Mesendoderm (in vitro differentiated cells): ENCODE data around the gene BEND3.

Experiments used
- DNase-seq: peaks from one replicate; pipeline ENCODE4 v3.0.0; 2013
- H2AK5ac ChIP-seq: 2 replicates; pipeline ENCODE4 v1.6.1; 2013; ENCODE audit warnings: low read length, inconsistent platforms
- H2BK120ac ChIP-seq: 2 replicates; pipeline ENCODE4 v1.6.1; 2013; ENCODE audit warnings: low read depth, mild to moderate bottlenecking, low read length, moderate library complexity, mixed read lengths
- H2BK15ac ChIP-seq: replicated peaks from 2 replicates; pipeline ENCODE4 v1.6.1; 2013; ENCODE audit warnings: low read depth, mild to moderate bottlenecking, moderate library complexity
- H2BK5ac ChIP-seq: 2 replicates; pipeline ENCODE4 v1.6.1; 2013; ENCODE audit warnings: low read length, inconsistent platforms
- H3K18ac ChIP-seq: 2 replicates; pipeline ENCODE4 v1.6.1; 2013; ENCODE audit warnings: mild to moderate bottlenecking, low read length, mixed read lengths
- H3K23ac ChIP-seq: one replicate; pipeline ENCODE4 v1.6.1; 2013; ENCODE audit warnings: low read length
- H3K27ac ChIP-seq: 2 replicates; pipeline ENCODE4 v1.5.1; 2013; ENCODE audit warnings: low read depth, mild to moderate bottlenecking, inconsistent platforms, low read length, moderate library complexity
- H3K27me3 ChIP-seq: 2 replicates; pipeline ENCODE4 v1.6.1; 2013; ENCODE audit warnings: low read length, control low read depth, mild to moderate bottlenecking, inconsistent platforms; ENCODE audit not compliant: insufficient read depth, poor library complexity
- H3K36me3 ChIP-seq: 2 replicates; pipeline ENCODE4 v1.6.1; 2013; ENCODE audit warnings: low read length, inconsistent platforms; ENCODE audit not compliant: control insufficient read depth, insufficient read depth
- H3K4ac ChIP-seq: one replicate; pipeline ENCODE4 v1.6.1; 2013; ENCODE audit warnings: low read depth, mild to moderate bottlenecking, low read length, moderate library complexity
- H3K4me1 ChIP-seq: 2 replicates; pipeline ENCODE4 v1.6.1; 2013; ENCODE audit warnings: low read depth, low read length, inconsistent platforms; ENCODE audit not compliant: control insufficient read depth
- H3K4me2 ChIP-seq: 2 replicates; pipeline ENCODE4 v1.6.1; 2013; ENCODE audit warnings: low read length
- H3K4me3 ChIP-seq: 2 replicates; pipeline ENCODE4 v1.5.1; 2013; ENCODE audit warnings: mild to moderate bottlenecking, low read length
- H3K56ac ChIP-seq: one replicate; pipeline ENCODE4 v1.6.1; 2013; ENCODE audit warnings: low read length
- H3K79me1 ChIP-seq: 2 replicates; pipeline ENCODE4 v1.6.1; 2013; ENCODE audit warnings: low read length, inconsistent platforms
- H3K79me2 ChIP-seq: 2 replicates; pipeline ENCODE4 v1.6.1; 2013; ENCODE audit warnings: mild to moderate bottlenecking, low read length; ENCODE audit not compliant: control insufficient read depth, insufficient read depth
- H3K9ac ChIP-seq: 2 replicates; pipeline ENCODE4 v1.6.1; 2013; ENCODE audit warnings: low read length, inconsistent platforms
- H4K5ac ChIP-seq: one replicate; pipeline ENCODE4 v1.6.1; 2013; ENCODE audit warnings: low read length
- H4K8ac ChIP-seq: one replicate; pipeline ENCODE4 v1.6.1; 2013; ENCODE audit warnings: low read depth, mild to moderate bottlenecking, control low read depth, low read length, moderate library complexity
- WGBS: extraction: QIAGEN DNeasy Blood & Tissue Kit; methylation state at CpG from one replicate; pipeline ENCODE4 v1.1.7; 2013; ENCODE audit warnings: low lambda C conversion rate, missing lambda C conversion rate; ENCODE audit not compliant: insufficient coverage; ENCODE audit errors: extremely low coverage; 5-methylcytosine and 5-hydroxymethylcytosine counted together

Gene BEND3

DNA sequence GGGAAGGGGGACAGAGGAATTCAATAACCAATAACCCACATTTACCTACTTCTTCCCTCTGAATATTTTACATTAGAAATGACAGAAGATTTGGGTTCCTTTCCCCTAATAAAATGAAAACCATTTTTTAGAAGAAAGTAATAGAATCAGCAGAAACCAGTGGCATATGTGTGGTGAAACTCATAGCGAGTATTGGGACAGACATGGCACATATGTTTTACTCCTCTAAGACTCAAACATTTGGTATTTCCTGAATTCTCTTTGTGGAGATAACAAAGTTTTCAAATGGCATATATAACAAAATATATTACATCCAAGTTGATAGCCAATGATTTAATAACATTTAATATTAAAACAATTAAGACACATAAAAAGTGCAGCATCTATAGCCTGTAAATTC lies 12.9 kb upstream of the BEND3 start:
- Histone ChIP-seq H3K4ac (no peak overlapping the region), H3K4me3 (no peak overlapping the region), H3K4me2 (no peak overlapping the region), H3K27me3 (no peaks in the 10 kb centered on the region), H3K79me2 (no peaks in the 10 kb centered on the region), H3K79me1 (no peaks in the 10 kb centered on the region), H3K9ac (no peak overlapping the region), H3K18ac (no peak overlapping the region), H2AK5ac (no peak overlapping the region), H2BK15ac (no peak overlapping the region), H4K8ac (no peak overlapping the region), H2BK120ac (no peak overlapping the region), H3K4me1 (no peaks in the 10 kb centered on the region), H3K56ac (no peak overlapping the region), H4K5ac (no peak overlapping the region), H3K23ac (no peak overlapping the region), H3K36me3 (no peaks in the 10 kb centered on the region), H2BK5ac (no peak overlapping the region), H3K27ac (no peak overlapping the region)
- no CpG with 5 or more reads among the region's 1 CpG for WGBS
- DNase-seq, result no peak

DNA sequence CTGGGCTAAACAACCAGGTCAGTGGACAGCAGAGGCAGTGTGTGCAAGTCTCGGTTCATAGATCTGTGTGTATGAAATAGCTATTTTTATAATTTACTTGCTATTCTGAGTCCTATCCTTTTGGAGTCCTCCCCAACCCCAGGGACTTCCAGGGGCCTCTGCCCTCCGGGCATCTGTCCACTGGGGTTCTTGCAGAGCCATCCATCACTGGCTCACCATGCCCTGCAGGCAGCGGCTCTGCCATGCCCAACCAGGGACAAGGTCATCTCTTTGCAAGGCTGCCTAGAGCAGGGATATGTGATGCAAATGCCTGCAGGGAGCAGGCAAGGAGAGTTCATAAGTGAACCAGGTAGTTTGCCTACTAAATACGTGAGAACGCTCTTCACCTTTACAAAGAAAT lies 10.5 kb upstream of the BEND3 start:
- Histone ChIP-seq H2BK120ac (no peak overlapping the region), H4K5ac (no peak overlapping the region), H3K9ac (no peak overlapping the region), H3K4ac (no peak overlapping the region), H3K4me1 (peaks cover 5% of the 10 kb centered on the region), H3K23ac (no peak overlapping the region), H4K8ac (no peak overlapping the region), H3K27ac (no peak overlapping the region), H3K56ac (no peak overlapping the region), H3K79me2 (no peaks in the 10 kb centered on the region), H3K27me3 (no peaks in the 10 kb centered on the region), H3K79me1 (no peaks in the 10 kb centered on the region), H2AK5ac (no peak overlapping the region), H3K4me3 (no peak overlapping the region), H2BK15ac (no peak overlapping the region), H3K36me3 (no peaks in the 10 kb centered on the region), H3K4me2 (no peak overlapping the region), H3K18ac (no peak overlapping the region), H2BK5ac (no peak overlapping the region)
- WGBS, result no CpG with 5 or more reads among the region's 5 CpGs
- no peak for DNase-seq

DNA sequence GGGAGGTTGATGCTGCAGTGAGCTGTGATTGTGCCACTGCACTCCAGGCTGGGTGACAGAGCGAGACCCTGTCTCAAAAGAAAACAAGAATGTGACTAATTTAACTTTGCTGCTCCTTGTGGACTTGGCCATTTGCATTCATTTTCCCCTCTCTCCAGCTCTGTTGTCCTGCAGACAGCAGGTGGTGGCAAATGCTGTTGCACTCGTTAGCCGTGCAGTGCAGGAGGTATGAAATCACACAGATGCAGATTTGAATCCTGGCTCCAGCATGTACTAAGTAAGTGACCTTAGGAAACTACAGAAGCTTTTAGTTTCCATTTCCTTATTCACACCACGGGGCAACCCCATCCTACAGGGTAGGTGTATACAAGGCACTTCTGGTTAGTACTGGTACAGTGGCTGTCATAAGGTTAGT lies 9.6 kb upstream of the BEND3 start:
- H2AK5ac ChIP-seq, result no peak overlapping the region
- no peak overlapping the region for H3K18ac ChIP-seq
- H3K56ac ChIP-seq, result peak overlapping the region; percentile 30
- DNase-seq, result peak; percentile 44
- no peaks in the 10 kb centered on the region for H3K79me1 ChIP-seq
- H3K4me3 ChIP-seq, result no peak overlapping the region
- no peak overlapping the region for H3K9ac ChIP-seq
- no peak overlapping the region for H3K4ac ChIP-seq
- H3K27me3 ChIP-seq, result no peaks in the 10 kb centered on the region
- H4K5ac ChIP-seq, result no peak overlapping the region
- H2BK15ac ChIP-seq, result no peak overlapping the region
- no peak overlapping the region for H2BK5ac ChIP-seq
- peaks cover 5% of the 10 kb centered on the region for H3K4me1 ChIP-seq
- WGBS, result no CpG with 5 or more reads among the region's 4 CpGs
- no peak overlapping the region for H4K8ac ChIP-seq
- H2BK120ac ChIP-seq, result no peak overlapping the region
- no peak overlapping the region for H3K4me2 ChIP-seq
- H3K36me3 ChIP-seq, result no peaks in the 10 kb centered on the region
- H3K27ac ChIP-seq, result no peak overlapping the region
- H3K79me2 ChIP-seq, result no peaks in the 10 kb centered on the region
- no peak overlapping the region for H3K23ac ChIP-seq

DNA sequence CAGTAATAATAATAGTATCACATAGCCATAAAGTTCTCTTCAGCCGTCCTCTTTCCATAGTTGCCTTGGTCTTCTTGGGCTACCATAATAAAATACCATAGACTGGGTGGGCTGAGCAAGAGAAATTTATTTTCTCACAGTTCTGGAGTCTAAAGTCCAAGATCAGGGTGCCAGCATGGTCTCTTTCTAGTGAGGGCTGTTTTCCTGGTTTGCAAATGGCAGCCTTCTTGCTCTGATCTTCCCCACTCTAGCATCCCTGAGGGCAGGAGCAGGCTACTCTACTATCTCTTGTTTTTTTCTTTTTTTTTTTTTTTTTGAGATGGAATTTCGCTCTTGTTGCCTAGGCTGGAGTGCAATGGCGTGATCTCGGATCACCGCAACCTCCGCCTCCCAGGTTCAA lies 8.2 kb upstream of the BEND3 start:
- Histone ChIP-seq H3K23ac (no peak overlapping the region), H2BK120ac (no peak overlapping the region), H3K56ac (no peak overlapping the region), H3K4me3 (no peak overlapping the region), H3K4me2 (no peak overlapping the region), H4K8ac (no peak overlapping the region), H3K79me2 (no peaks in the 10 kb centered on the region), H3K79me1 (no peaks in the 10 kb centered on the region), H2BK5ac (no peak overlapping the region), H2BK15ac (no peak overlapping the region), H3K4me1 (peaks cover 5% of the 10 kb centered on the region), H3K4ac (no peak overlapping the region), H2AK5ac (no peak overlapping the region), H3K18ac (no peak overlapping the region), H4K5ac (no peak overlapping the region), H3K27ac (no peak overlapping the region), H3K36me3 (no peaks in the 10 kb centered on the region), H3K9ac (no peak overlapping the region), H3K27me3 (no peaks in the 10 kb centered on the region)
- DNase-seq, result no peak
- WGBS, result no CpG with 5 or more reads among the region's 6 CpGs

DNA sequence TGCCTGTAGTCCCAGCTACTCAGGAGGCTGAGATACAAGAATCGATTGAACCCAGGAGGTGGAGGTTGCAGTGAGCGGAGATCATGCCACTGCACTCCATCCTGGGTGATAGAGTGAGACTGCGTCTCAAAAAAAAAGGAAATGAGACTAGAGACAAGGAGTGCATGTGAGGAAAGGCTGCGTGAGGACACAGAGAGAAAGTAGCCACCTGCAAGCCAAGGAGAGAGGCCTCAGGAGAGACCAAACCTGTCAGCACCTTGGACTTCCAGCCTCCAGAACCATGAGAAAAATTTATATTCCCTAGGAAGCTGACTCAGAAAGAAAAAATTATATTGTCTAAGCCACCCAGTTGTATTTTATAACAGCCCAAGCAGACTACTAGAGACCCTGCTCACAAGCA lies 7.4 kb upstream of the BEND3 start:
- WGBS, result no CpG with 5 or more reads among the region's 4 CpGs
- H3K4ac ChIP-seq, result no peak overlapping the region
- no peaks in the 10 kb centered on the region for H3K79me1 ChIP-seq
- no peak overlapping the region for H2BK120ac ChIP-seq
- no peak overlapping the region for H3K27ac ChIP-seq
- H3K18ac ChIP-seq, result no peak overlapping the region
- no peak overlapping the region for H3K4me3 ChIP-seq
- H3K4me2 ChIP-seq, result no peak overlapping the region
- peaks cover 5% of the 10 kb centered on the region for H3K4me1 ChIP-seq
- no peak overlapping the region for H3K23ac ChIP-seq
- H2AK5ac ChIP-seq, result no peak overlapping the region
- no peak overlapping the region for H3K9ac ChIP-seq
- H4K8ac ChIP-seq, result no peak overlapping the region
- no peak overlapping the region for H3K56ac ChIP-seq
- no peaks in the 10 kb centered on the region for H3K36me3 ChIP-seq
- H2BK15ac ChIP-seq, result no peak overlapping the region
- H3K79me2 ChIP-seq, result no peaks in the 10 kb centered on the region
- no peak for DNase-seq
- H2BK5ac ChIP-seq, result no peak overlapping the region
- no peaks in the 10 kb centered on the region for H3K27me3 ChIP-seq
- H4K5ac ChIP-seq, result no peak overlapping the region

DNA sequence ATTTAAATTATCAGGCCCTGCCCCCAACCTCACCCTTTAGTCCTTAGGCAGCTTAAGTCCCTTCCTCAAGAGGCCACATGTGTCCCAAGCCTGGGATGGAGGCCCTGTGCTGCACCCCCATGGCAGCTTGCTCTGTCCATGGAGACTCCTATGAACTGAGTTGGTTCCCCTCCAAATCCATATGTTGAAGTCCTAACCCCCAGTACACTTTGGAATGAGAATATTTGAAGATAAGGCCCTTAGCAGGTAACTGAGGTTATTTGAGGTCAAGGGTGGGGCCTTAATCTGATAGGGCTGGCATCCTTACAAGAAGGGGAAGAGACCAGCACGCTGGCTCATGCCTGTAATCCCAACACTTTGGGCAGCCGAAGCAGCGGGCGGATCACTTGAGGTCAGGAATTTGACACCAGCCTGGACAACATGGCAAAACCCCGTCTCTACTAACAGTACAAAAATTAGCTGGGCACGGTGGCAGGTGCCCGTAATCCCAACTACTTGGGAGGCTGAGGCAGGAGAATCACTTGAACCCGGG lies 6.7 kb upstream of the BEND3 start:
- H3K4me2 ChIP-seq, result no peak overlapping the region

More for the DNA sequence above, 6.7 kb upstream of the BEND3 start:
- H3K27ac ChIP-seq, result no peak overlapping the region
- no peak overlapping the region for H4K5ac ChIP-seq
- H3K4me3 ChIP-seq, result no peak overlapping the region
- peaks cover 5% of the 10 kb centered on the region for H3K4me1 ChIP-seq
- no peak overlapping the region for H2AK5ac ChIP-seq
- no peak overlapping the region for H3K18ac ChIP-seq
- H3K4ac ChIP-seq, result no peak overlapping the region
- H4K8ac ChIP-seq, result no peak overlapping the region
- peak; percentile 35 for DNase-seq
- H3K27me3 ChIP-seq, result no peaks in the 10 kb centered on the region
- no peaks in the 10 kb centered on the region for H3K79me2 ChIP-seq
- H2BK15ac ChIP-seq, result no peak overlapping the region
- H3K23ac ChIP-seq, result no peak overlapping the region
- H2BK5ac ChIP-seq, result no peak overlapping the region
- WGBS, result no CpG with 5 or more reads among the region's 8 CpGs
- no peaks in the 10 kb centered on the region for H3K79me1 ChIP-seq
- H3K36me3 ChIP-seq, result no peaks in the 10 kb centered on the region
- peak overlapping the region; percentile 25 for H3K56ac ChIP-seq
- no peak overlapping the region for H3K9ac ChIP-seq
- no peak overlapping the region for H2BK120ac ChIP-seq
